ENCODE measurements around the gene SLC35F4. TPM values are rescaled to one million over a fixed set of nuclear protein-coding genes. Genes with fewer than 3 reads are reported as not detected.
A peak's percentile ranks its signal among the peaks of the same experiment; 100 is the strongest.

The SLC35F4 gene
- total and polyA plus RNA-seq, 4 donors, result 2.4 to 15.6 (median 12.6) TPM

DNA sequence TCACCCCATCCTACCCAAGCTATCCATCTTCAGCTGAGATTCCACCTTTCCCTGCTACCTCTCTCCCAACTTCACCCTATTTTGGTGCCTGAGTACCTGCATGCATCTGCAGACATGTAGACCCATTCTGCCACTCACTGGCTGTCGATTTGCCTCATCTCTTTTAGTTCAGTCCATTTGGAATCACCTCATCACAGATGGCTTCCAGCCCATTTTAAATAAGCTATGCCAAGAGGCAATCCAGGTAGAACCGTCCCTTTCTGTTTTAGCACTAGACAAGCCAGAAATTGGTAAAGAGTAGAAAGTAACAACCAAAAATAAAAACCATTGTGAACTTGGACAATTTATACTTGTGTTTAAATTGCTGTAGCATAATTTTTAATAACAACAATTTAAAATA, 11.3 kb downstream of the SLC35F4 start:
- Histone ChIP-seq H3K4me1 (ENCODE audit: control insufficient read depth, insufficient read depth, low read length) (no peaks in the 10 kb centered on the region), H3K36me3 (ENCODE audit: control insufficient read depth, insufficient read depth, low read length) (no peaks in the 10 kb centered on the region), H3K27ac (ENCODE audit: low read depth, low read length) (no peak overlapping the region), H3K9me3 (ENCODE audit: control insufficient read depth, insufficient read depth, low read length) (no peaks in the 10 kb centered on the region), H3K4me3 (ENCODE audit: low read depth, low read length) (no peak overlapping the region), H3K27me3 (ENCODE audit: control insufficient read depth, insufficient read depth, low read length) (no peaks in the 10 kb centered on the region)
- no peak for DNase-seq (ENCODE audit: low read depth in 4 of 6, low spot score in 6 of 6)
- no CpG with 5 or more reads among the region's 2 CpGs for WGBS (ENCODE audit: insufficient coverage)

GRCh38 chr14:57851354-57851753, 14.5 kb downstream of the SLC35F4 start:
- no peak overlapping the region for H3K27ac ChIP-seq (ENCODE audit: low read depth, low read length)
- no peak for DNase-seq (ENCODE audit: low read depth in 4 of 6, low spot score in 6 of 6)
- no peaks in the 10 kb centered on the region for H3K9me3 ChIP-seq (ENCODE audit: control insufficient read depth, insufficient read depth, low read length)
- no peaks in the 10 kb centered on the region for H3K4me1 ChIP-seq (ENCODE audit: control insufficient read depth, insufficient read depth, low read length)
- H3K27me3 ChIP-seq (ENCODE audit: control insufficient read depth, insufficient read depth, low read length), result no peaks in the 10 kb centered on the region
- H3K4me3 ChIP-seq (ENCODE audit: low read depth, low read length), result no peak overlapping the region
- H3K36me3 ChIP-seq (ENCODE audit: control insufficient read depth, insufficient read depth, low read length), result no peaks in the 10 kb centered on the region

- Histone ChIP-seq H3K27ac (ENCODE audit: low read depth, low read length) (no peak overlapping the region), H3K27me3 (ENCODE audit: control insufficient read depth, insufficient read depth, low read length) (no peaks in the 10 kb centered on the region), H3K9me3 (ENCODE audit: control insufficient read depth, insufficient read depth, low read length) (no peaks in the 10 kb centered on the region), H3K4me1 (ENCODE audit: control insufficient read depth, insufficient read depth, low read length) (no peaks in the 10 kb centered on the region), H3K4me3 (ENCODE audit: low read depth, low read length) (no peak overlapping the region), H3K36me3 (ENCODE audit: control insufficient read depth, insufficient read depth, low read length) (no peaks in the 10 kb centered on the region)
- no peak for DNase-seq (ENCODE audit: low read depth in 4 of 6, low spot score in 6 of 6)
- no CpG with 5 or more reads among the region's 3 CpGs for WGBS (ENCODE audit: insufficient coverage)
These were observed 17.1 kb downstream of the SLC35F4 start for GRCh38 chr14:57848786-57849185.

DNA sequence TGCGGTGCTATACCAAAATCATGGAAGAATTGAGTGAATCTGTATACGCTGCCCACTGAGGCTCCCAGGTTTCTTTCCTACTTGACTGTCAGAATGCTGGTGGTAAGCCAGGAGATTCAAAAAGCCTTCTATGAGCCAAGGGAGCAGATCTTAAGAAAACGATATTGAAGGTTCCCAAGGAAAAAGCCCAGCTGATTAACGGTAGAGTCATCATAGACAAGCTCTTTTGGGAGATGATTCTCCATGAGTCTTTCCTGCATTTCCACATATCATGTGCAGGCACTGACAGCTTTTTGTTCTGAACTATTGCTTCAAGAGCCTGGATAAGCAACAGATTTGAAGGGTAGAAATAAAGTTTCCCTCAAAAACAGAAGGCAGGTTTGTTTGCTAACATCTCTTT, 17.5 kb downstream of the SLC35F4 start:
- Histone ChIP-seq H3K9me3 (ENCODE audit: control insufficient read depth, insufficient read depth, low read length) (no peaks in the 10 kb centered on the region), H3K27me3 (ENCODE audit: control insufficient read depth, insufficient read depth, low read length) (no peaks in the 10 kb centered on the region), H3K27ac (ENCODE audit: low read depth, low read length) (no peak overlapping the region), H3K36me3 (ENCODE audit: control insufficient read depth, insufficient read depth, low read length) (no peaks in the 10 kb centered on the region), H3K4me1 (ENCODE audit: control insufficient read depth, insufficient read depth, low read length) (no peaks in the 10 kb centered on the region), H3K4me3 (ENCODE audit: low read depth, low read length) (no peak overlapping the region)
- 83% methylated on average over 1 of the region's 4 CpGs for whole genome bisulfite sequencing (ENCODE audit: insufficient coverage)
- no peak for DNase-seq (ENCODE audit: low read depth in 4 of 6, low spot score in 6 of 6)

DNA sequence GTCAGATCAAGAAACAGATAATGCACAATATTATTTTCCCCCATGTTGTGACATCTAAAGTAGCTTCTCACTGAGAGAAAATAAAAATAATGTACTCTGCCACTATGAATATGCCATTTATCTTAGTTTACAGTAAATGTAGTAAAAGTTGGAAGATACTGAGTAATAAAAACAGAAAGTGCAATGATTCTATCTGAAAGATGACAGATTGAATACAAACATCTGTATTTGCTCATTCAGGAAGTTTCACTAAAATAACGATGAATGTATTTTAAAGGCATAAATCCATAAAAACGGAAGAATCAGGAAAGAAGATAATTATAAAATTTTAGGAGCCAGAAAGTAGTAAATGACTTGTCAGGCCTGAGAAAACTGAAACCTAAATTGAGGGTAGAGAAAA, 18.2 kb downstream of the SLC35F4 start:
- H3K27ac ChIP-seq (ENCODE audit: low read depth, low read length), result no peak overlapping the region

GRCh38 chr14:57847096-57847495, 18.8 kb downstream of the SLC35F4 start:
- no peak overlapping the region for H3K27ac ChIP-seq (ENCODE audit: low read depth, low read length)
- H3K36me3 ChIP-seq (ENCODE audit: control insufficient read depth, insufficient read depth, low read length), result no peaks in the 10 kb centered on the region
- H3K27me3 ChIP-seq (ENCODE audit: control insufficient read depth, insufficient read depth, low read length), result no peaks in the 10 kb centered on the region
- DNase-seq (ENCODE audit: low read depth in 4 of 6, low spot score in 6 of 6), result no peak
- H3K4me1 ChIP-seq (ENCODE audit: control insufficient read depth, insufficient read depth, low read length), result no peaks in the 10 kb centered on the region
- H3K4me3 ChIP-seq (ENCODE audit: low read depth, low read length), result no peak overlapping the region
- no peaks in the 10 kb centered on the region for H3K9me3 ChIP-seq (ENCODE audit: control insufficient read depth, insufficient read depth, low read length)

More for the DNA sequence above, 18.2 kb downstream of the SLC35F4 start:
- no CpG with 5 or more reads among the region's 2 CpGs for WGBS (ENCODE audit: insufficient coverage)
- Histone ChIP-seq H3K4me1 (ENCODE audit: control insufficient read depth, insufficient read depth, low read length) (no peaks in the 10 kb centered on the region), H3K36me3 (ENCODE audit: control insufficient read depth, insufficient read depth, low read length) (no peaks in the 10 kb centered on the region), H3K9me3 (ENCODE audit: control insufficient read depth, insufficient read depth, low read length) (no peaks in the 10 kb centered on the region), H3K27me3 (ENCODE audit: control insufficient read depth, insufficient read depth, low read length) (no peaks in the 10 kb centered on the region), H3K4me3 (ENCODE audit: low read depth, low read length) (no peak overlapping the region)
- DNase-seq (ENCODE audit: low read depth in 4 of 6, low spot score in 6 of 6), result no peak

DNA sequence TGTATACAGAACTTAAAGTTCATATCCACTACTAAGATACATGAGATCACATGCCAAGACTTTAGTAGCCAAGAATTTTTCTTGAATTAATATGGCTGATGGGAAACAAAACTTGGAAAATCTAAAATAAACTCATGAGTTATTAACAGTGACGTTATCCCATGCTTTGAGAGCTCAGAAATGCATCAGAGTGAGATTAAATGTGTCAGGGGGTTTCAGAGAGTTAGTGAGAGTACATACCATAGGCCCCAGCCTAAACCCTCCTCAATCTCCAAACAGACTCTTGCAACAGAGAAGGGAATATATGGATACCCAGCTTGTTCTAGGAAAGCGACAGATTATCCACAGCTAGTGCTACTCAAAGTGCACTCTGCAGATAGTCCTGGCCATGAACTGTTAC, 19.3 kb downstream of the SLC35F4 start:
- DNase-seq (ENCODE audit: low read depth in 4 of 6, low spot score in 6 of 6), result no peak
- Histone ChIP-seq H3K4me1 (ENCODE audit: control insufficient read depth, insufficient read depth, low read length) (no peaks in the 10 kb centered on the region), H3K4me3 (ENCODE audit: low read depth, low read length) (no peak overlapping the region), H3K27me3 (ENCODE audit: control insufficient read depth, insufficient read depth, low read length) (no peaks in the 10 kb centered on the region), H3K27ac (ENCODE audit: low read depth, low read length) (no peak overlapping the region), H3K9me3 (ENCODE audit: control insufficient read depth, insufficient read depth, low read length) (no peaks in the 10 kb centered on the region), H3K36me3 (ENCODE audit: control insufficient read depth, insufficient read depth, low read length) (no peaks in the 10 kb centered on the region)
- WGBS (ENCODE audit: insufficient coverage), result no CpG with 5 or more reads among the region's 2 CpGs

DNA sequence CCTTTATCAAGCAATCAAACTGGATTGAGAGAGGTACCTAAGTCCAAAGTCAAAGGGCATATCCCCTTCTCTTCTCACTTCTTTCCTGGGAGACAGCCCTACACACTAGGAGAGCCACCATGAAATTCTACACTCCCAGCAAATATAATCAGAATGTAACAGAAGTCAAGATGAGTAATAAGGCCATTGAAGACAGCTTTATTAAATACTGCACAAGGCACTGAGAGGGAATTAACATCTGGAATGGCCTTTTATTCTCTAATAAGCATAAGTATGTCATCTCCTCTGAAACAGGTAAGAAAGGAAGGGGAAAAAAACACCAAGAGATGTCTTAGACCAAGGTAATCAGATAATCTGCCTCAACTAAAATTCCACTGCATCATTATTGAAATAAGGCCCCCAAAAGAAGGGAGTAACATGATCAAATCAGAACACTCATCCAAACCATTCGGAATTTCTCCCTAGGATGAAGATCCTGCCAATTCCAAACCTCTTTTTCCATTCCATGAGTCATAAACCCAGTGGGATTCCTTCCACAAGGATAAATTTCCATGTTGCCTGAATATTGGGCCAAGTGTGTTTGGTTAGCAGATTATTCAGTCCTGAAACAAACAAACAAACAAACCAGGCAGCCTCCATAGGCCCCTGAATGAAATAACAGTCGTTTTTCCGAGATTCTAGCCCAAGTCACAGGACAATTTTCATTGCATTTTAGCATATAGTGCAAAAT, 19.9 kb downstream of the SLC35F4 start:
- WGBS (ENCODE audit: insufficient coverage), result no CpG with 5 or more reads among the region's 3 CpGs
- Histone ChIP-seq H3K36me3 (ENCODE audit: control insufficient read depth, insufficient read depth, low read length) (no peaks in the 10 kb centered on the region), H3K9me3 (ENCODE audit: control insufficient read depth, insufficient read depth, low read length) (no peaks in the 10 kb centered on the region), H3K4me1 (ENCODE audit: control insufficient read depth, insufficient read depth, low read length) (no peaks in the 10 kb centered on the region), H3K4me3 (ENCODE audit: low read depth, low read length) (no peak overlapping the region), H3K27me3 (ENCODE audit: control insufficient read depth, insufficient read depth, low read length) (no peaks in the 10 kb centered on the region), H3K27ac (ENCODE audit: low read depth, low read length) (no peak overlapping the region)
- DNase-seq (ENCODE audit: low read depth in 4 of 6, low spot score in 6 of 6), result peak in 1 of 6 donors; percentile 43

GRCh38 chr14:57845316-57845715, 20.6 kb downstream of the SLC35F4 start:
- no peaks in the 10 kb centered on the region for H3K27me3 ChIP-seq (ENCODE audit: control insufficient read depth, insufficient read depth, low read length)
- no peaks in the 10 kb centered on the region for H3K9me3 ChIP-seq (ENCODE audit: control insufficient read depth, insufficient read depth, low read length)
- H3K36me3 ChIP-seq (ENCODE audit: control insufficient read depth, insufficient read depth, low read length), result no peaks in the 10 kb centered on the region
- no peak overlapping the region for H3K27ac ChIP-seq (ENCODE audit: low read depth, low read length)
- no peak for DNase-seq (ENCODE audit: low read depth in 4 of 6, low spot score in 6 of 6)
- no peaks in the 10 kb centered on the region for H3K4me1 ChIP-seq (ENCODE audit: control insufficient read depth, insufficient read depth, low read length)
- H3K4me3 ChIP-seq (ENCODE audit: low read depth, low read length), result no peak overlapping the region
- WGBS (ENCODE audit: insufficient coverage), result no CpG with 5 or more reads among the region's 3 CpGs

GRCh38 chr14:57837267-57837666, 28.6 kb downstream of the SLC35F4 start:
- 80% methylated on average over 5 of the region's 8 CpGs for WGBS (ENCODE audit: insufficient coverage)
- H3K4me3 ChIP-seq (ENCODE audit: low read depth, low read length), result no peak overlapping the region
- H3K27ac ChIP-seq (ENCODE audit: low read depth, low read length), result no peak overlapping the region
- no peaks in the 10 kb centered on the region for H3K4me1 ChIP-seq (ENCODE audit: control insufficient read depth, insufficient read depth, low read length)
- no peaks in the 10 kb centered on the region for H3K27me3 ChIP-seq (ENCODE audit: control insufficient read depth, insufficient read depth, low read length)
- H3K36me3 ChIP-seq (ENCODE audit: control insufficient read depth, insufficient read depth, low read length), result no peaks in the 10 kb centered on the region
- DNase-seq (ENCODE audit: low read depth in 4 of 6, low spot score in 6 of 6), result no peak
- H3K9me3 ChIP-seq (ENCODE audit: control insufficient read depth, insufficient read depth, low read length), result no peaks in the 10 kb centered on the region

Measured in spinal cord (tissue), 10 donors.